HG03066 (cell line): Measurements from ENCODE around the gene BAZ2B.
"Not testable (repeated sequence)": the region's sequence is repeated elsewhere in the genome, so short reads cannot be mapped to it uniquely, and the experiment has no call there.

Experiments
- ATAC-seq: cut with Tn5 transposase; IDR thresholded peaks from one replicate; pipeline ENCODE4 v1.9.1; 2021; ENCODE audit warnings: low read depth; ENCODE audit not compliant: unreplicated experiment

Gene BAZ2B

DNA sequence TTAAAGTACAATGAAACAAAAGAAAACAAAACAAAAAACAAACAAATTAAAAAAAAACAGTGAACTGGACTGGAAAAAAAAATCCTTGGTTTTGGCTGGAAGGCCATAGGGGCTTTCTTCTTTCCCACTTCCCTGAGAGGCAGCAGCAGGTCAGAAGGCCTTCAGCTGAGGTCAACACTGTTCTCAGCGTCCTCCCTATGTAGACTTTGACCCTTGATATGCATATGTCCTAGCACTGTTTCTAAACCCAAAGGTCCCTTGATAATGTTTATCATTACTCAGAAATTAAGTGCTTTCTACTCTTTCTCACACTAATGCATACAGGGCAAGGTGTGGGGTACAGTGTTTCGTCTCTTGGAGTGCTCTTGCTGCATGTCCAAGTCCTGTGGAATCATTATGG is 254.3 kb downstream of the BAZ2B start:
- no peak for ATAC-seq

DNA sequence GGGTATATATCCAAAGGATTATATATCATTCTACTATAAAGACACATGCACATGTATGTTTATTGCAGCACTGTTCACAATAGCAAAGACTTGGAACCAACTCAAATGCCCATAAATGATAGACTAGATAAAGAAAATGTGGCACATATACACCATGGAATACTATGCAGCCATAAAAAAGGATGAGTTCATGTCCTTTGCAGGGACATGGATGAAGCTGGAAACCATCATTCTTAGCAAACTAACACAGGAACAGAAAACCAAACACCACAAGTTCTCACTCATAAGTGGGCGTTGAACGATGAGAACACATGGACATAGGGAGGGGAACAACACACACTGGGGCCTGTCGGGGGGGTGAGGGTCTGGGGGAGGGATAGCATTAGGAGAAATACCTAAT is 254.7 kb downstream of the BAZ2B start:
- ATAC-seq = not testable (repeated sequence)

DNA sequence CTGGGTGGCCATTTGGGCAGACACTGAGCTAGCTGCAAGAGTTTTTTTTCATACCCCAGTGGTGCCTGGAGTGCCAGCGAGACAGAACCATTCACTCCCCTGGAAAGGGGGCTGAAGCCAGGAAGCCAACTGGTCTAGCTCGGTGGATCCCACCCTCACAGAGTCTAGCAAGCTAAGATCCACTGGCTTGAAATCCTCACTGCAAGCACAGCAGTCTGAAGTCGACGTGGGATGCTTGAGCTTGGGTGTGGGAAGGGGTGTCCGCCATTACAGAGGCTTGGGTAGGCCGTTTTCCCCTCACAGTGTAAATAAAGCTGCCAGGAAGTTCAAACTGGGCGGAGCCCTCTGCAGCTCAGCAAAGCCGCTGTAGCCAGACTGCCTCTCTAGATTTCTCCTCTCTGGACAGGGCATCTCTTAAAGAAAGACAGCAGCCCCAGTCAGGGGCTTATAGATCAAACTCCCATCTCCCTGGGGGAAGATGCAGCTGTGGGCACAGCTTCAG is 260.2 kb downstream of the BAZ2B start:
- no peak for ATAC-seq

DNA sequence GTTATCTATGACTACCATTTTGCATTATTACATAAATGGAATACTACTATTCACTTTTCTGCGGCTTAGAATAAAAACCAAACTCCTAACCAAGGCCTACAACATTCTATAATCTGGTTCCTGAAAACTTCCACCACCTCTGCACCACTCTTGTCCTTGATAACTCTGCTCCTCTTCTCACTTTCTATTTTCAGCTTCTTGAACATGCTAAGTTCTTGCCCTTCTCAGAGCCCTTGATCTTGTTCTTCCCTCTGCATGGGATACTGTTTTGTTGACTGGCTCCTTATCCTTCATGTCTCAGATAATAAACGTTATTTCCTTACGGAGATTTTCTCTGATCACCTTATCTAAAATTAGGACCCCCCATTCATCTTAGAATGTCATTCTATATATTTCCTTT is 264.4 kb downstream of the BAZ2B start:
- no peak for ATAC-seq

DNA sequence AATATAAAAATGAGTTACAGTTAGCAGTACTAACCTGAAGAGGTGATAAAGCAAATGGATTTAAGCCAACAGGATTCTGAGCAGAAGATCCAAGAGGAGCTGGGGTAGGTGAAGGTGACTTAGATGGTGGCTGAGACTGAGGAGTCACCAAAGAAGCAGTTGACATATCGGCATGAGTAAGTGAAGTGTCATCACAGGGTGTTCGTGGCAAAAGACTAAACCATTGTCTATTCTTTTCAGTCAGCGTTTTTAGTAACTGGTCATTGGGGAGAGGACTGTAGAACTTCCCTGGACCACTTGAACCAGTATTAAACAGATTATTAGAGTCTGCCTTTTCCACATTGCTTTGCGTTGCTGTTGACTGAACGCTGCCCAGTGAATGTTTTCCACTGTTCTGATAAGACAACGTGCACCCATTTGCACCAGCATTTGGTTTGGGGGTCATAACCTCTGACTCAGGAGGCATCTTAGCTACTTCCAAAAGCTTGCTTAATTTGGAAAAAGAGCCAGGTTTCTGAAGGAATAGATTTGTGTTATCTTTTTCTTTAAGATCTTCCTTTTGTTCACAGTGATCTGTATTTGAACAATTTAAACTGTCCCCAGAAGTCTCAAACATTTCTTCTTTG is 266.6 kb downstream of the BAZ2B start:
- ATAC-seq = no peak

DNA sequence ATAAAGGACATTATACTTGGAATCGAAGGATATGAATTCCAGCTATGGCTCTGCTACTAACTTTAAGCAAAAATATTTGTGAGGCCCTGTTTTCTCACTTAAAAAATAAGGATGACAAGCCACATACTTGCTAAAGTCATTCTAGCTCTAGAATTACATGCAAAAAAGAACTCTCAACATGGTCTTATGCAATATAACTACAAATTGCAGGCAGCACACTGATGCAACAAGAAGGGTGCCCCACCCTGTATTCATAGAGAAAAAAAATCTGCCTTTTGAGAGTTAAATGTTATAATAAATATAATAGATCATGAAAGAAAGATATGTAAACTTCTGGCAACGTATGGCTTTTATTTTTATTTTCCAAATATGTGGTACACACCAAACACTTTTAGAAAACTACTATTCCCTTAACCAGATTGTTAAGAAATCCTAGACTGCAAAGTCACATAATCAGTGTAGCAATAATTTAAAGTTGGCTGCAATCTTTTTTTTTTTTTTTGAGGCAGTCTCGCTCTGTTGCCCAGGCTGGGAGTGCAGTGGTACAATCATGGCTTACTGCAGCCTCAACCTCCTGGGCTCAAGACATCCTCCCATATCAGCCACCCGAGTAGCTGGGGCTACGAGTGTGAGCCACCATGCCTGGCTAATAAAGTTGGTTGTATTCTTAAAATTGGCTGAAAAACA is 289.6 kb downstream of the BAZ2B start:
- no peak for ATAC-seq

DNA sequence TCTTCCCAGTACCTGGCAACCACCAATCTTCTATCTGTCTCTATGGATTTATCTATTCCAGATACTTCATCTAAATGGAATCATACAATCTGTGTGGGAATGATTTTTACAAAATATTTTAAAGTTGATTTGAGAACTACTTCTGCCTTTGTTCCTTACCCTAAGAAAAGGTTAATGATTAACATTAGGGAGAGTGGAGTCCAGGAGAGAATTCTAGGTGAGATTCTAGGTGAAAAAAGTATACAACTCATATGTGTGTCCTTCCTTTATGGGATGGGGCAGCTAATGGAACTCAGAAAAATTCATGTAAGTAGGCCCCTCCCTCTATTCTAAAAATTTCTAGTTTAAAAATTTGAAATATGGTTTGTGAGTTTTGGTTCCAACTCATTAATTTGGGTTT is 293.9 kb downstream of the BAZ2B start:
- ATAC-seq = no peak

DNA sequence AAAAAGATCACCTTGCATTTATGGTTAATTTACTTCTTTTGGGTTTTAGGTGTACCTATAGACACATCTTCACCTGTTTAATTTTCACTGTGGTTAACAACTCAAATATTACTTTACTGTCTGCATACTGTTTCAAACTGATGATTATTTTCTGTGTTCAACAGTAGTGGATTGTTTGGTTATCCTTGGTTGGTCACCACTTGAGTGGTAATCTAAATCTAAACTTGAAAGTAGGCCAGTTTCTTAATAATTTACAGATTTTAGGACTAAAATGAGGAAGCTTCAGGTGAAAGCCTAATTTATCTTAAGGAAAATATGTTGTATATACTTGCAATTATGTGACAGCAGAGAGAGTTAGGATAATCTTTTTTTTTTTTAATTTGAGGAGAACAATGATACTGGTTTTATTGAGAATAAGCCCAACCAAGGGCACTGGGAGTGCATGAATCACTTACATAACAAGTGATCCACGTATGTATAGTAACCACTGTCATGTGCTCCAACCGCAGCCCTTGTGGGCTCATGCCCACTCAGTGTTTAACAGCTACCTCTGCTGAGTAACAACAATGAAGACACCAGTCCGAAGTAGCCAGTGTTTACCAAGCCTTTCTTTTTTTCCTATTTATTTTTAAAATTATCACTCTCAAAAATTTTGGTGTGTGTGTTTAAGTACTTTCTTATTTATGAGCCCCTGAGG is 298.8 kb downstream of the BAZ2B start:
- ATAC-seq = no peak

DNA sequence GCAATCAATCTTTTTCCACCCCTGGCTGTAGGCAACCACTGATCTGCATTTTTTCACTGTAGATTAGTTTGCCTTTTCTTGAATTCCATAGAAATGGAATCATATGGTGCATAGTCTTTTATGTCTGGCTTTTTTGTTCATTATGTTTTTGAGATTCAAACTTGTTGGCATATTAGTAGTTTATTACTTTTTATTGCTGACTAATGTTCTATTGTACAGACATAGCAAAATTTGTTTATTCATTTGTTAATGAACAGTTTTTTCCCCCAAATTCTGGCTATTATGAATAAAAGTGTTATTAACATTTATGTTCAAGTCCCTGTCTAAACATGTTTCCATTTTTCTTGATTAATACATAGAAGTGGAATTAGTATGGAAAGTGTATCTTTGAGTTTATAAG is 308.4 kb downstream of the BAZ2B start:
- ATAC-seq = no peak

DNA sequence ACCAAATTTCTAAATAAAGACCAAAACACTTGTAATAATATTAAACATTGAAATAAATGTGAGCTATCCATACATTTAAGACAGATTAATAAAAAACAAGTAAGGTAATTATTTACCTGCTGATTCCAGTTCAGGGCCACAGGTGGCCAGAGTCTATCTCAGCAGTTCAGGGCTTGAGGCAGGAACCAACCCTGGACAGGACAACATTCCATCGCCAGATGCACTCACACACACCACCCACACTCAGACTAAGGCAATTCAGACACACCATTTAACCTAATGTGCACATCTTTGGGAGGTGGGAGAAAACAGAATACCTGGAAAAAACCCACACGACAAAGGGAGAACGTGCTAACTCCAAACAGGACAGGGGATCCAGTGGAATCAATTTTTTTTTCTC is 315.8 kb downstream of the BAZ2B start:
- ATAC-seq = no peak

DNA sequence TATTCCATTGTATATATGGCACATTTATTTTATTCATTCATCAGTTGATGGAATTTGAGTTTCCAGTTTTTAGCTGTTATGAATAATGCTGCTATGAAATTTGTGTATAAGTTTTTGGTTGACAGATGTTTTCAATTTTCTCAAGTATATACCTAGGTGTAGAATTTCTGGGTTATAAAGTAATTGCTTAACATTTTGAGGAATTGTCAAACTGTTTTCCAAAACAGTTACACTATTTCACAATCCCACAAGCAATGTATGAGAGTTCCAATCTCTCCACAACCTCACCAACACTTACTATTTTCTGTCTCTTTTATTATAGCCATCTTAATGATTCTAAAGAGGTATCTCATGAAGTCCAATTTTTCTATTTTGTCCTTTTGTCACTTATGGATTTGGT is 317.4 kb downstream of the BAZ2B start:
- ATAC-seq = no peak

DNA sequence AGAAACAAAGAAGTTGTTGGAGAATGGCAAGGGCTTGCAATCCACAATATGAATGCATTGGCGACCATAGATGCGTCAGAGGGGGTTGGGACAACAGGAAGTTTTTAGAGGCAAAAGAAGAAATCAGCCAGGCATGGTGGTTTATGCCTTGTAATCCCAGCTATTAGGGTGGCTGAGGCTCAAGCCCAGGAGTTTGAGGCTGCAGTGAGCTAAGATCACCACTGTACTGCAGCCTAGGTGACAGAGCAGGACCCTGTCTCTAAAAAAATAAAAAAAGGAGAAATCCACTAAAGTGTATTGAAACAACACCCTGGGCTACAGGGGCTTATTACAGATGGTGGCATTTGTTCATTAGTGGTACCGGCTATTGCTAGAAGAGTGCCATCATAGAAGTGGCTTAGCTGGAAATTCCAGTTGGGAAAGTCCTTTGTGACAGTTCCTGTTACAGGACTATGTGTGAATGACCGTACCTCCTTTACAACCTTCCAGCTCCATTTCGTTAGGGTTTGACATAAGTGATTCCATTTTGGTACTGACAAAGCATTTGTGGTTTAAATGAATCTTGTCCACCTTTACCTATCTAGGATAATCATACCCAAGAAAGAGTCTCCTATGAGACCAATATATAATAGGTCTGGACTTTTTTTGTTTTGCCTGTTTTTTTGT is 319.2 kb downstream of the BAZ2B start:
- no peak for ATAC-seq

DNA sequence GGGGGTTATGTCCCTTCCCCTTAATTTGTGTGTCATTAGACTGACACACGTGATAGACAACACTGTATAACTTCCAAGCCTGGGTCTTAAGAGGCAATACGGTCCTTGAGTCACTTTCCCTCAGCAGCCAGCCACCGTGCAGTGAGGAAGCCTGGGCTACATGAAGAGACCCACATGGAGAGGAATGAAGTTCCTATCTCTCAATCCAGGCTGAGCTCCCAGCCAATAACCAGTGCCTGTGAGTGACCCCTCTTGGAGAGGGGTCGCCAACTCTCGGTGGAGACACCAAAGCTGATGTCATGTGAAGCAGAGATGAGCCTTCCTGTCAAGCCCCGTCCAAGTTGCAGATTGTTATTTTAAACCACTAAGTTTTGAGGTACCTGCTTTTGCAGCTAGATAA is 324.2 kb downstream of the BAZ2B start:
- no peak for ATAC-seq

DNA sequence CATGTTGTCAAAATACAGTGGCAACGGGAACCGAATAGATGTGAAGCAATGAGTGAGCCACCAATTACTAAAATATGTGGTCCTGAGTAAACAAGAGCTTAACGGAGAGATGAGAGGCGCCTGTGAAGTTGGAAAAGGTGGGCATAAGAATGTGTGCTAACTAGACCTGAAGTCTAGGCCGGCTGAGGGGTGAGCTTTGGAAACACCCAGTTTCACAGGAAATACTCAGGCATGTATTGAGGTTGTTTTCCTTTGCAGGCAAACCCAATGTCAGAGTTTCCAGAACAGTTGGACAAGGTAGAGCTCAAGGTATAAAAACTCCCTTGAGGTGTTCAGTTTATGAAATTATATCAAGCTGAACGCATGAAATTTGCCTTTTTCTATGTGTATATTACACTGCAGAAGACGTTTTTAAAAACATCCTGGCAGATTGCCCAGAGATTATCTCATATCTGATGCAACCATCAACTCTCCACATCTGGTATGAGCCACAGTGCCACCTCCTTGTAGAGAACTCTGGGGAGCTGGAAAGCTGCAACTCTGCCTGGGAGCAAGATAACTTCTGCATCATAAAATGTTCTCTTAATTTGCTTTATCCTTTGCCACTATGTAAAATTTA is 325.9 kb downstream of the BAZ2B start:
- no peak for ATAC-seq

DNA sequence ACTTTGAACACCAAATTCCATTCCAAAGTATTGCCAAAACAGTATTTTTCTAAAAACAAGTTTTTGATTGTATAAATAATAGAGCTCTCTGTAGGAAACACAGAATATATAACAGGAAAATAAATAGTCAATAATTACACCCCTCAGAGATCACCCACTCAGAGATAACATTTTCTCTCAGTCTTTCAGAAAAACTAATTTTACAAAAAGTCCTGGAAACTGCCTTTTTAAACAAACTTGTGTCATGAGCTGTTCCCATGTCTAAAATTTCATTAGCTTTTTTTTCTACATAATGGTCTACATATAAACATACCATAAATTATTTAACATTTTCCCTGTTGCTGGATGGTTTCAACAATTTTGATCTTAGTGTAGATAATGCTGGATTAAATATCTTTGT is 328.6 kb downstream of the BAZ2B start:
- ATAC-seq = no peak

DNA sequence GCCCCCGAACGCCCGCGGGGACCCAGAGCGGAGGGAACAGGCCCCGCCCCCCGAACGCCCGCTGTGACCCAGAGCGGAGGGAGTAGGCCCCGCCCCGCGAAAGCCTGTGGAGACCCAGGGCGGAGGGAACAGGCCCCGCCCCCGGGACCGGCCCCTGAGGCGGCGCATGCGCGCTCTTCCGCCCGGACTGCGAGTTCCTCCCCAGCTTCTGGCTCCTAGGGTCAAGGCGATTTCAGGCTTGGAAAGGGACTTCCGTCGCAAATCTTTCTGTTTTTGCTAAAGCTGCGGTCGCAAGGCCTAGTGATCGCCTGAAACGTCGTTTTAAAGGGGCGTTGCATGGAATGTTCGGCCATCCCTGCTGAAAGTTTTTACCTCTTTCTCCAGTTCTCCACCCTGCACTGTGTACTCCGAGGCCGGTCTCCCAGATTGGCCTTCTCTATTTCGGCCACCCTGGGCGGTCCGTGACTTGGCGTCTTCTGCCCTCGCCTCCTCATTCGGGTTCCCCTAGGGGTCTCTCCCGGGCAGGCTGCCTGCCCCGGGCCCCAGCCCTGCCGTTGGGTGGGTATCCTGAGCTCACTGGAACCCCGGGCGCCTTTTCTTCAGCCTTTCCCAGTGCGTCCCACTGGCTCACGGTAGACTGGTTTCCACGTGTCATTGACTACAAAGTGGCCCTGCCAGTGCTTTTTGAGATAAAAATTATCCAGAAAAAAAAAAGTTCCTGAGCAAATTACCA is 329.5 kb downstream of the BAZ2B start:
- ATAC-seq = peak; percentile 88

DNA sequence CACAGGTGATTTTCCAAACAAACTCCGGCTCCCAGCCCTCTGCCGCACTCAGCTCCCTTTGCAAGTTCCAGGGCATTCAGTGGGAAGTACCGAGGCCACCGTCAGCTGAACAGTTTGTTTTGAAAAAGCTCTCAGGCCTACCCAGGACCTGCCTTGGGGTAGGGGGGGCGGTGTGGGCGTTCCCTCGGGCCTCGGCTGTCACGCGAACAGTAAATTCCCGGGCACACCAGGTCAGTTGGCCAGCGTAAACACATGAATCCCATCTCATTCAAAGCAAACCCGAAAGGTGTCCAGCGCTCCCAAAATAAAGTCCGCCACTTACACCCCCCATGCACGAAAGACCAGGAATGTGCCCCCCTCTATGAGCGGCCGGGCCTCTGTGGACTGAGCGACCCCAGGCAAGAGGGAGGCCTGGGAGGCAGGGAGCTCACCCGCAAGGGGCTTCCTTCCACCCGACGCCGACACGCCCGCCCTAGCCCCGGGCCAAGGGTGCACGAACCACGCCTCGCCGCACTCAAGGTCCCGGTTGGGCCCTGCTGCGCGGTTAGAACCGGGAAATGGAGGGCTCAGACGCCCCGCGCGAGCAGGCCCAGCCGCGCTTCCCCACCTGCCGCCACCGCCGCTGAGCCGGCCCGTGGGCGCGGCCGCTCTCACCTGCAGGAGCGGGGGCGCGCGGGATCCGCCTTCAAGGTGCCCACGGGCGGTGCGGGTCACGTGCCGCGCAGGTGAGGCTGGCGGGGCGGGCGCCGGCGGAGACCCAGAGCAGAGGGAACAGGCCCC is 330.2 kb downstream of the BAZ2B start, which contains the start of gene WDSUB1:
Gene WDSUB1, minus strand, starts transcription at position 775 of the 780 bp plus-strand sequence. CDS start 3,634 bp downstream, outside the sequence.
- ATAC-seq = peak; percentile 24

DNA sequence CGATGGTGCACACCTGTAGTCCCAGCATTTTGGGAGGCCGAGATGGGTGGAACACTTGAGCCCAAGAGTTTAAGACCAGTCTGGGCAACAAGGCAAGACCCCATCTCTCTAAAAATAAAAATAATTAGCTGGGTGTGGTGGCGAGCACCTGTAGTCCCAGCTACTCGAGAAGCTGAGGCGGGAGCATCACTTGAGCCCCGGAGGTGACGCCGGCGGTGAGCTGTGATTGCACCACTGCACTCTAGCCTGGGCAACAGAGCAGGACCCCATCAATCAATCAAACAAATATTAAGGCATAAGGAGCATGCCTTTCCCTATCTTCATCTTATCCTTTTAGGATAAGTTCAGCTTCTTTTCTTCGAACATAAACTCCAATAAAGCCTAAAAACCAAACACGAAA is 330.9 kb downstream of the BAZ2B start:
- ATAC-seq = no peak

DNA sequence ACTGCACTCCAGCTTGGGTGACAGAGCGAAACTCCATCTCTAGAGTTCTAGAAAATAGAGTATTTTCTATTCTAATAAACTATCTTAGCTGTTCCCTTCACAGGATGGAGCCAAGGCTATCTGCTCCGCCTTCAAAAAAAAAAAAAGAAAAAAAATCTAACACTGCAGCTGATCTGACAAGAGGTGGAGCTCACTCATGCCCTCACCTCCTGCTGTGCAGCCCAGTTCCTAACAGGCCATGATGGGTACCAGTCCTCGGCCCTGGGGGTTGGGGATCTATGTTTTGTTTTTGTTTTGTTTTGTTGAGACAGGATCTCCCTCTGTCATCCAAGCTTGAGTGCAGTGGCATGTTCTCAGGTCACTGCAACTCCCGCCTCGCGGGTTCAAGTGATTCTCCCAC is 332.8 kb downstream of the BAZ2B start:
- ATAC-seq = no peak
